ENCODE results near the gene PCSK6. TPM values are rescaled to one million over a fixed set of nuclear protein-coding genes. Genes with fewer than 3 reads are reported as not detected.

The PCSK6 gene
- total RNA-seq, 1 donor, result 6.6 TPM

DNA sequence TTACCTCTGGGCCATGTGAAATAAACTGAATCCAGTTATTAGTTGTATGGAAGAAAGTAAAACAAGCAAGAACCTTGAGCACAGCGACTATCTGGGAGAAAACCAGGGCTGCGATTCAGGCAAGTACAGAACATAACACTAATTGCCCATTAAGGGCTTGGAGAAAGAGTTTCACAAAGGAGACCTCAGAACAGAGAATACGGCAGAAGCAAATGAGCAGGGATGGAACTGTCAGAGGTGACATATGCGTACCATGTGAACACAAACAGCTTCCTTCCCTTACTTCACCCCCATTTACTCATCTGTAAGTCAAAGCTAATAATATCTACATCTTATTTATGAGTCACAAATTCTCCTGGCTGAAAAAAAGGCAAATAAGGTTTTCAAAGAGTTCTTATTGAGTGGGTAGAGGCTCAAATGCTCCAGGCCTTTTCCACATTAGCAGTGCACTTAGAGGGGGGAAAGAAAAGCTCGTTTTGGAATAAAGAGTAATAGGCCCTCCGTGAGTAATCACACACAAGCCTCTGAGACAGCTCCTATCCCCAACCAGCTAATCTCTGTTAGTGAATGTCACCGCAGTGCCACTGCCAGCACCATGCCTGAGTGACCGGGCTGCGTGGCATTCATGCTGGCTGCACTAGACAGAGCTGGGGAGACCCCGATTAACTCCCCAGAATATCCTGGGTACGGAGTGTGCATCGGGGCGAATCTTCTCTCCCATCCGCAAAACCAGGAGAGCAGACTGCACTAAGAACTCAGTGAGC lies 2.6 kb downstream of the PCSK6 start:
- peaks cover 48% of the 10 kb centered on the region for H3K27me3 ChIP-seq (ENCODE audit: insufficient read depth, low read length)
- no peaks in the 10 kb centered on the region for H3K9me3 ChIP-seq (ENCODE audit: low read depth, low read length)
- H3K4me3 ChIP-seq (ENCODE audit: low read length), result no peak overlapping the region
- H3K4me1 ChIP-seq (ENCODE audit: insufficient read depth, low read length), result no peaks in the 10 kb centered on the region

DNA sequence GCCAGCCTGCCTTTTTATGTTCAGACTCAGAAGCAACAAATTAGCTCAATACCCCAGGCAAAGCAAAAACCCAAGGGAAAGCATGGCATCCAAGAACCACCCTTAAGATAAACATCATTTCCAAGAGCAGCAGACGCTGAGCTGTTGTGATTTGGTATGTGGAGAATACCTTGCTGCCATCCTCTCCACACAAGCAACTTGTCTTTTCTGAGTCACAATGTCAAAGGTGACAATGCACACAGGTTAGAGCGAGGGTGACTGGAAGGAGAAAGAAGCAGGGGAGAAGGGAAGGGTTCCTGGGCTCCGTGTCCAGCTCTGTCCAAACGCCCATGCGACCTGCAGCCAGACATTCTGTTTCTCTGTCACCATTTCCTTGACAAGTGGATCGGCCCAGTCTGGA lies 6.0 kb downstream of the PCSK6 start:
- Histone ChIP-seq H3K9me3 (ENCODE audit: low read depth, low read length) (no peaks in the 10 kb centered on the region), H3K4me1 (ENCODE audit: insufficient read depth, low read length) (no peaks in the 10 kb centered on the region), H3K4me3 (ENCODE audit: low read length) (no peak overlapping the region), H3K27me3 (ENCODE audit: insufficient read depth, low read length) (peaks cover 30% of the 10 kb centered on the region)

DNA sequence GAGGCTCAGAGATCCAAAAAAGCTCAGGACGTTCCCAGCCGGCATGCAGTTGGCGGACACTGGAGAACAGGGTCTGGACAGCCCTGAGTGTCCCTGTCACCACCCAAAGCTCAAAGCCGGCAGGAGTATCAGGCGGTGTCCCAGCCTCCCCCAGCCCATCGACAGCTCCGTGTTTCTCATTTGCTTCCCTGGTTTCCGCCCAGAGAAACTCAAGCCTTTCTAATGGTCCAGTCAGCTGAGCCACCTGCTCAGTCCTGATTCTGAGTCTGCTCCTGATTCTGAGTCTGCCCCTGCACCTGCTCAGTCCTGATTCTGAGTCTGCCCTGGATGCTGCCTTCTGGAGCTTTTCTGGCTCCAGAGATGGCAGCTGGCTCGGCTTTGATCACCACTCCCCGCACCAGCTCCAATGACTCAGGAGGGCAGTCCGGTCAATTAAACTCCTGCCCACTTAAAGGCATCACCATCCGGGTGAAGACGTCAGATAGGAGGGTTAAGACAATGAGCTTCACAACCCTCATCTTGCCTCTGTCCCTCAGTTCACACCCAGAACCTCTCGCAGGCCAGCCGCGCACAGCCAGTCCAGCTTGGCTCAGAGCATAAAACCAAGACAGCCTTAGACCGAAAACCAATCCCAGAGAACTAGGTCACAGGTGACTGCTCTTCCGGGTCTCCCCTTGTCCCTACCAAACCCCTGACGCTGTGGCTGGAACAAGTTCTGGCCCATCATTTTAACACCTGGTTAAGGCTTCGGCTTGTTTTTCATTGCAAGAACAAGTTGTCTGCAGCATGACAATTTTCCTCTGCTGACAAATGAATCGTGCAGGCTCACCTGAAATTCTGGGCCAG lies 6.8 kb downstream of the PCSK6 start:
- H3K9me3 ChIP-seq (ENCODE audit: low read depth, low read length), result no peaks in the 10 kb centered on the region
- no peaks in the 10 kb centered on the region for H3K4me1 ChIP-seq (ENCODE audit: insufficient read depth, low read length)
- H3K27me3 ChIP-seq (ENCODE audit: insufficient read depth, low read length), result peaks cover 23% of the 10 kb centered on the region
- no peak overlapping the region for H3K4me3 ChIP-seq (ENCODE audit: low read length)

DNA sequence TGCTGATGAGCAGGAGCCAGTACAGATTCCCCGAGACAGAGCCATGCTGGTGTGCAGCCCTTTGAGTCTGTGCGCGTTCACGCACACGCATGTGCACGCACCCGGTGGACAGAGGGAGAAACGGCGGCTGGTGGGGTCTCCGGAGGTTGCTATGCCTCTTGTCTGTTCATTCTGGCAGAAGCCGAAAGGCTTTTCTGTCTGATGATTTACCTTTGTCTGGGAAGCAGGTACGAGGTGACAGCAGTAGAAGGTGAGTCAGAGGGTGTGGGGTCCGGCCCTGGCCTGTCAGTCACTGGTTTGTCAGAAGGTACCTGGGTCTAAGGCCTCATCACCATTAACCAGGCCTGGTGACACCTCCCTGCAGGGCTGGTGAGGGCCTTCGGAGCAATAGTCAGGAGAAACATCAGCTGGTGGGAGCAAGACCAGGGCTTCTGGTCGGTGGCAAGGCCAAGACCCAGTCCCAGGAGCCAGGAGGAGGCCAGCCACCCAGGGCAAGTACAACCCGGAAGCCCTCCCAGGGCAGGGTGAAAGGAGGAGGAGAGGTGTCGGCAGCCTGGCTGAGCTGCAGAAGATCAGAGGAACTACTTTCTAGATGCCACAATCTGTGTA lies 7.5 kb downstream of the PCSK6 start:
- Histone ChIP-seq H3K9me3 (ENCODE audit: low read depth, low read length) (no peaks in the 10 kb centered on the region), H3K27me3 (ENCODE audit: insufficient read depth, low read length) (peaks cover 15% of the 10 kb centered on the region), H3K4me1 (ENCODE audit: insufficient read depth, low read length) (no peaks in the 10 kb centered on the region), H3K4me3 (ENCODE audit: low read length) (no peak overlapping the region)

DNA sequence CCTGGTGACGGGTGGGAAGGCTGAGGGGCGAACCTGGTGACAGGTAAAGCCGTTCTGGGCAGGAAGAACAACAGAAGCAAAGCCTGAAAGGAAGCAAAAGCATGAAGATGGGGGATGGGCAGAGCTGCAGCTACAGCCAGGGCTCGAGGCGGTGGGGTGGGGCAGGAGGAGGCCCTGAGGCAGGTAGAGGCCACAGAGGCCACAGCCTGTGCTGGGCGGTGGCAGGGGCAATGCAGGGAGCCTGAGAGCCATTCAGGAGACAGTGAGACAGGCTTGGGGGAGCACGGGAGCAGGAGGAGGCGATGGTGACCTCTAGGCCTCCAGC lies 8.2 kb downstream of the PCSK6 start:
- no peak overlapping the region for H3K4me3 ChIP-seq (ENCODE audit: low read length)
- H3K4me1 ChIP-seq (ENCODE audit: insufficient read depth, low read length), result no peaks in the 10 kb centered on the region
- H3K27me3 ChIP-seq (ENCODE audit: insufficient read depth, low read length), result peaks cover 9% of the 10 kb centered on the region
- no peaks in the 10 kb centered on the region for H3K9me3 ChIP-seq (ENCODE audit: low read depth, low read length)

DNA sequence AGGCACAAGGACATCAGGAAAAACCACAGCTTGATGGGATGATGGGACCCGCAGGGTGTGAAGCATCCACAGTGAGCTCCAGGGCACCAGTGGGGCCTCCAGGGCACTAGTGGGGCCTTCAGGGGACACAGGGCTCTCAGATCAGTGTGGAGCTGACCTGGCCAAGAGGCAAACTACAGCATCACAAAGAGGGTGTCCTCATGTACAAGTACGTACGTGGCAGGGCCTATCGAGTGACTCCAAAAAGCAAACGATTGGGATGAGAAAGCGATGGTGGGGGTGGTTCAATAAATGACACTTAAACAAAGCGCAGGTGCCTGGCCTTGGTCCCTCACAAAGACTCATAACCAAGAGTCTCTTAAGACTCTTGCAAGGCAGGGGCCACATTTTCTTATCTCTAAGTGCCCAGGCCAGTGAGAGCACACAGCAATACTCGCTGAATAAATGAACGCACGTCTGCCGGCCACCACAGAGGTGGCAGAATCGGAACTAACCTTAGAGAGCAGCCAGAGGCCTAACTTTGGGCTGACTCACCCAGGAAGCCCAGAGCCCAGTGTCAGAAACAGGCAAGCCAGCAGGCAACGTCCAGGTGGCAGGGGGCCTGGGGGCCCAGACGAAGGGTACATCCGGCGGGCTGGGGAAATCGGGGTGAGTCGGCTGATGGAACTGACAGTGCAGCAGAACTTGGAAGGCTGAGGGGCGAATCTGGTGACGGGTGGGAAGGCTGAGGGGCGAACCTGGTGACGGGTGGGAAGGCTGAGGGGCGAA lies 8.7 kb downstream of the PCSK6 start:
- Histone ChIP-seq H3K27me3 (ENCODE audit: insufficient read depth, low read length) (peaks cover 5% of the 10 kb centered on the region), H3K9me3 (ENCODE audit: low read depth, low read length) (no peaks in the 10 kb centered on the region), H3K4me3 (ENCODE audit: low read length) (no peak overlapping the region), H3K4me1 (ENCODE audit: insufficient read depth, low read length) (no peaks in the 10 kb centered on the region)

DNA sequence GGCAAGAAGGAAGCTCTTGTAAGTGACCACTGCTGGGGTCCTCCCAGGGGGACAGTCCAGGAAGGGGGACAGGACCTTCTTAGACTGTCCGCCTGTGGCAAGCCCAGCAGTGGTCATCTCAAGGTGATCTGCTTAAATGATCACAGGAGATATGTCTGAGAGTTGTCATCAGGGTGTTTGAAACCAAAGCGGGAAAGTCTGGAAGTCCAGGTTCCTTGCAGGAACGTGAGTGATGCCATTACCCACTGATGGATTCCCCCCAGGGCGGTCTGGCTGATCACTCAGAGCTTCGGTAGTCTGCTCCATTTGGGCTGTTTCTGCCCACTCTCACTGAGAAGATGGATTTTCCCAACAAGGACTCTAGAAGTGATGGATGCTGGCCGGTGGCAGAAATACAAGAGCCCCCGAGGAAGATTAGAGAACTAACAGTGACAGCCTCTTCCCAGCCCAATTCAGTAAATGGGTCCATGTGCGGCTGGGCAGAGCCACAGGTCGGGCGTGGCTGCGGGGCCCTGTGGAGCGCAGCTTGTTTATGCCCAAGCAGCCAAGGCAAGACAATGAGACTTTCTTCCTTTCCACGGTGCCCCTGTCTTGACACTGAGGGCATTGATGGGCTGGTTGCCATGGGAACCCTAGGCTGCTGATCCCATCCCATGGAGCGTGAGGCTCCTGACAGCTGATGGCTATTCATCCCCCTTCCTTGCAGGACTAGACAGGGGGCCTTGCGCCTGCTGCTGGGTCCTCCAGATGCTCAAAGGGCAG lies 9.5 kb downstream of the PCSK6 start:
- Histone ChIP-seq H3K4me3 (ENCODE audit: low read length) (no peak overlapping the region), H3K9me3 (ENCODE audit: low read depth, low read length) (no peaks in the 10 kb centered on the region), H3K27me3 (ENCODE audit: insufficient read depth, low read length) (peaks cover 2% of the 10 kb centered on the region), H3K4me1 (ENCODE audit: insufficient read depth, low read length) (no peaks in the 10 kb centered on the region)

DNA sequence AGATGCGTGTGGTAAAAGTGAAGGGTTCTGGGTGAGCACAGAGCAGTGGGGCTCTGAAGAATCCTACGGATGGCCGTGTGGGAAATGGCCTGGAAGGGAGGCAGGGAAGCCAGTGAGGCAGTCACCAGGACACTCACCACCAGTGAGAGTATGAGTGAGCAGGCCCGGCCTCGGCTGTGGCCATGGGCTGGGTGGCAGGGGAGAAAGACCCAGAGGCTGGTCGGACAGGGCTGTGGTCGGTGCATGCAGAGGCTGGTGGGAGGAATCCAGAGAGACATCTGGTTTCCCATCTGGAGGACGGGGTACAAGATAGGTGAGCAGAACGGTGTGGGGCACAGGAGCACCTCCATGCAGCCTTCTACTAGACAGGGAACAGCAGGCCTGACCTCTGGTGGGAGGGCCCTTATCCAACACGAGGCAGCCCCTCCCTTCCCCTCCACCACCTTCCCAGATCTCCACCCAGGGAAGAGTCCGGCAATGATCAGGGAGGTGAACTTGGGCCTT lies 10.1 kb downstream of the PCSK6 start:
- no peaks in the 10 kb centered on the region for H3K27me3 ChIP-seq (ENCODE audit: insufficient read depth, low read length)
- no peak overlapping the region for H3K4me3 ChIP-seq (ENCODE audit: low read length)
- H3K4me1 ChIP-seq (ENCODE audit: insufficient read depth, low read length), result no peaks in the 10 kb centered on the region
- H3K9me3 ChIP-seq (ENCODE audit: low read depth, low read length), result no peaks in the 10 kb centered on the region

DNA sequence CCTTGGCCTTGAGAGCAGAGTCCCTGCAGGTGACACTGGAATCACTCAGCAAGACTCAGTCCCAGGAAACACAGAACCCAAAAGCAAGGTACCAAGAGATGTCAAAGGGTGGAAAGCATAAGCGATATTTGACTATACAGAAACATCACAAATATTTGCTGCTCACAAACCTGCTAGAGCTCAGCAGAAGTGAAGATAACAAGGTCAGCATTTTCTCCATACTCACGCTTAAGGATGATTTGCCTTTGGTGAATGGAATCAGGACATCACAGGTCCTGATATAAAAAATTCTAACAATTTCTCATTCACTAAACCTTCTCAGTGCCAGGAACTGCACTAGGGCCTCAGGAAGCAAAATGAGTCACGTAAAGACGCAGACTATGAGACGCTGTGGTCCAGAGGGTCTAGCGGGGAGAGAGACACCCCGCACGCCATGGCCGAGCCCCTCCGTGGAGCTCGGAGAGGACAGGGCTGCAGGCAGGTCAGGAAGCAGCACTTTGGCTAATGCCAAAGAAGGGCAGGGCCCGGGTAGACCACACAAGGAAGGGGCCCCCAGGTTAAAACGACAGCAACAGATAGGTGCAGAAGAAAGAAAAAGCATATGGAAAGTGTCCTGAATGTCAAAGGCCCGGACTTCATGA lies 10.7 kb downstream of the PCSK6 start:
- H3K4me1 ChIP-seq (ENCODE audit: insufficient read depth, low read length), result no peaks in the 10 kb centered on the region
- H3K4me3 ChIP-seq (ENCODE audit: low read length), result no peak overlapping the region
- H3K27me3 ChIP-seq (ENCODE audit: insufficient read depth, low read length), result no peaks in the 10 kb centered on the region
- no peaks in the 10 kb centered on the region for H3K9me3 ChIP-seq (ENCODE audit: low read depth, low read length)

DNA sequence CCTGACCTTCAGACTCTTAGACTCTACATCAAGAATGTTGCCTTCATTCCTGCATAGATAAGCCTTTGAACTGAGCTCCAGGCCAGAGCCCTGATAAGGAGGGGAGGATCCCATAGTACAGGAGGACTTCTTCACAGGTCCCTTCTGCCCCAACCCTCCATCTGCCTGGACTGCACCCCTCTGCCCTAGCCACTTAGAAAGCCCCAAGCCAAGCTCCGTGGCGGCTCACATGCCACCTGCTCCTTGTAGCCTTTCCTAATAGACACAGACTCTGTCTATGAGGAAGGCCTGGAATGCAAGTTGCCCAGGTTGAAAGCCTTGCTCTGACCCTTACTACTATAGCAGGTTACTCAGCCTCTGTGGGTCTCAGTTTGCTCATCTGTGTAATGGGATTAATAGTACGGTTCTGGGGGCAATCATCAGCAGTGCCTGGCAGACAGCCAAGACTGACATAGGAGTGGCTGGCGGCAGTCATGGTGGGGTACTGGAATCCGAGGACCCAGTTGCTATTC lies 11.6 kb downstream of the PCSK6 start:
- no peaks in the 10 kb centered on the region for H3K27me3 ChIP-seq (ENCODE audit: insufficient read depth, low read length)
- no peaks in the 10 kb centered on the region for H3K9me3 ChIP-seq (ENCODE audit: low read depth, low read length)
- H3K4me3 ChIP-seq (ENCODE audit: low read length), result no peak overlapping the region
- H3K4me1 ChIP-seq (ENCODE audit: insufficient read depth, low read length), result no peaks in the 10 kb centered on the region

DNA sequence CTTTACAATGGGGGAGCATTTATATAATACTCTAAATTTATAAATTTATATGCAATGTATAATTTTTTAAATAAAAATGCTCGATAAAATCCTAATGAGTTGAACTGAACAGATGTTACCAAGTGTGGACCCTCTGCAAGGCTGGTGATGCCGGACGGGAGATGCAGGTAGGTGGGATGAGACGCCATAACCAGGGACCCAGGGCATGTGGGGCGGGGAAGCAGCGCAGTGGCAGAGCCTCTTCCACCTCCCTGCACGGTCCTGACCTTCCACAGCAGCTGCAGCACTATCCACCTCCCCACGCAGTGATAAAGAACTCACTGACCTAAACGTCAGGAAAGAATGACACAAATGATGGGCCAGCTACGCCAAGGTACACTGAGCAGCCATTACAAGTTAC lies 12.8 kb downstream of the PCSK6 start:
- Histone ChIP-seq H3K4me1 (ENCODE audit: insufficient read depth, low read length) (no peaks in the 10 kb centered on the region), H3K4me3 (ENCODE audit: low read length) (no peak overlapping the region), H3K27me3 (ENCODE audit: insufficient read depth, low read length) (no peaks in the 10 kb centered on the region), H3K9me3 (ENCODE audit: low read depth, low read length) (no peaks in the 10 kb centered on the region)

DNA sequence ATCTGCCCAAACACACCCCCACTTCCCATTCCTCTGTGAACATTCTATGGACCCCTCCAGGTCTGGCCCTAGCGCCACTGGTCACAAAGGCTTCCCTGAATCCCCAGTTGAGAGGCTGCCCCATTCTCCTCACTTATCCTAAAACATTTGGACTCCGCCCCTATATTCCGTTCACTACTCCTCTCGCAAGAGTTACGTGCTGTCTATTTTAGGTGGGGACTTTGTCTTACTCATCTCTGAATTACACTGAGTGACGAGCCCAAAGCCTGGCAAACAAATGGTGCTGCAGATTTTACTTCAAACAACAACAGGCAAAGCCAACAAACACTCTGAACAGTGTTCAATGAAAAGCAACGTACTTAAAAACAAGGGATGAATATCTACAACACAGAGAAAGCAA lies 14.5 kb downstream of the PCSK6 start:
- Histone ChIP-seq H3K9me3 (ENCODE audit: low read depth, low read length) (no peaks in the 10 kb centered on the region), H3K4me3 (ENCODE audit: low read length) (no peak overlapping the region), H3K27me3 (ENCODE audit: insufficient read depth, low read length) (no peaks in the 10 kb centered on the region), H3K4me1 (ENCODE audit: insufficient read depth, low read length) (no peaks in the 10 kb centered on the region)

DNA sequence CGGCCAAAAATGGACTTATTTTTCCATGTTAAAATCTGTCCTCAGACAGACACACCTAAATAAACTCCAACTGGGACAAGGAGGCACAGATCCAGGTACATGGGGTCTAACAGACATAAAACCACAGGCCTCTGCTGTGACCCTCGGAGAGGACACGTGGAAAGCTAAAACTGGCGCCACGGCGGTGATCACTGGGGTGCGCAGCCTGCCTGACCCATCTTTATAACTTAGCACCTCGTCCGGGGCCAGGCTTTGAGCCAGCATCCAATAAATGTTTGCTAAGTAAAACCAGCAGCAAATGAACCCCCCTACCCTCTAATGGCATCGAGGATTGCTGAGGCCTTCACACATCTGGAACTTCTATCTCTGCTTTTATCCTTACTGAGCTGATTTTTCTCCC lies 15.3 kb downstream of the PCSK6 start:
- Histone ChIP-seq H3K27me3 (ENCODE audit: insufficient read depth, low read length) (no peaks in the 10 kb centered on the region), H3K9me3 (ENCODE audit: low read depth, low read length) (no peaks in the 10 kb centered on the region), H3K4me3 (ENCODE audit: low read length) (no peak overlapping the region), H3K4me1 (ENCODE audit: insufficient read depth, low read length) (no peaks in the 10 kb centered on the region)

DNA sequence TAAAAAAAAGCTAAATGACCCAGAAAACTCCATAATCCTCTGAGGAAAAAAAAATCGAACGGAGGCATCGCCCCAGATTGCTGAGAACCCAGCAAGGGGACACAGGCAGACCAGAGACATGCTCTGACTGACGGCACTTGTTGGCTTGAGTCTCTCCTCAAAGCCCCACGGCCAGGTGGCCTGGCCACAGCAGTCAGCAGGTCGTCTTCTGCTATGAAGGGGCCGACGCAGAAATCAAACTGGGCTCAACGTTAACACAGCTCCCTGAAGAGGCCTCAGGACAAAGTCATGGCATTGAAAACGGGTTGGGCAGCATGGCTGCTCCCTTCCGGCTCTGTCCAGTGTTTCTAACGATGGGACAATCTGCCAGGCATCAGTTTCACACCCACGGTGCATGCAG lies 17.5 kb downstream of the PCSK6 start:
- Histone ChIP-seq H3K4me1 (ENCODE audit: insufficient read depth, low read length) (no peaks in the 10 kb centered on the region), H3K27me3 (ENCODE audit: insufficient read depth, low read length) (no peaks in the 10 kb centered on the region), H3K4me3 (ENCODE audit: low read length) (no peak overlapping the region), H3K9me3 (ENCODE audit: low read depth, low read length) (no peaks in the 10 kb centered on the region)

Data from mononuclear cell (primary cell).